ENCODE data around the gene AFF3. TPM values are rescaled to one million over a fixed set of nuclear protein-coding genes. Genes with fewer than 3 reads are reported as not detected.

Gene AFF3
- total RNA-seq, 3 donors from 2014 or later (not counting 1 experiment from before 2014, with no cell fraction given): 4.6 to 9.6 (median 5.6) TPM

GRCh38 chr2:100000915-100001707, 141.3 kb downstream of the AFF3 start:
- Histone ChIP-seq H3K27ac (ENCODE audit: low read length) (no peak overlapping the region), H3K36me3 (ENCODE audit: control insufficient read depth, insufficient read depth, low read length) (no peaks in the 10 kb centered on the region), H3K9me3 (ENCODE audit: control insufficient read depth, insufficient read depth, low read length) (no peaks in the 10 kb centered on the region), H3K4me1 (ENCODE audit: control insufficient read depth, insufficient read depth, low read length) (peaks cover 6% of the 10 kb centered on the region), H3K4me3 (ENCODE audit: low read length) (no peak overlapping the region), H3K27me3 (ENCODE audit: control insufficient read depth, insufficient read depth, low read length) (no peaks in the 10 kb centered on the region)
- 73% methylated on average over 17 of the region's 22 CpGs for WGBS (ENCODE audit: insufficient coverage)
- DNase-seq (peak in 1 of 2 donors; percentile 3), ATAC-seq (peak in 1 of 3 donors; percentile 50)
- intact Hi-C loops (cut with micrococcal nuclease): no loop called here
- no peaks in the 10 kb centered on the region for H3K27me3 Mint-ChIP-seq (ENCODE audit: low read depth in 2 of 2)
- H3K36me3 Mint-ChIP-seq: no peaks in the 10 kb centered on the region
- no peaks in the 10 kb centered on the region for H3K9me3 Mint-ChIP-seq
- H3K4me1 Mint-ChIP-seq: peaks cover 5% of the 10 kb centered on the region in 2 donors
- TF ChIP-seq CTCF (IDR thresholded peaks at IDR 0.05): no peak
- no peak overlapping the region for H3K4me3 Mint-ChIP-seq
- peak overlapping the region in 1 of 2 donors; percentile 50 for H3K27ac Mint-ChIP-seq

- Mint-ChIP-seq H3K4me3 (no peak overlapping the region), H3K36me3 (no peaks in the 10 kb centered on the region), H3K27me3 (ENCODE audit: low read depth in 2 of 2) (peaks cover 0 to 3% of the 10 kb centered on the region in 2 donors), H3K4me1 (peaks cover 5% of the 10 kb centered on the region in 2 donors), H3K27ac (no peak overlapping the region), H3K9me3 (no peaks in the 10 kb centered on the region)
- no peaks in the 10 kb centered on the region for H3K27me3 ChIP-seq (ENCODE audit: control insufficient read depth, insufficient read depth, low read length)
- no peaks in the 10 kb centered on the region for H3K36me3 ChIP-seq (ENCODE audit: control insufficient read depth, insufficient read depth, low read length)
- H3K9me3 ChIP-seq (ENCODE audit: control insufficient read depth, insufficient read depth, low read length): no peaks in the 10 kb centered on the region
- intact Hi-C loops (cut with micrococcal nuclease): no loop called here
- no peak for DNase-seq
- H3K27ac ChIP-seq (ENCODE audit: low read length): no peak overlapping the region
- ATAC-seq: no peak
- 89% methylated on average over 12 of the region's 12 CpGs for WGBS (ENCODE audit: insufficient coverage)
- H3K4me1 ChIP-seq (ENCODE audit: control insufficient read depth, insufficient read depth, low read length): peaks cover 6% of the 10 kb centered on the region
- no peak overlapping the region for H3K4me3 ChIP-seq (ENCODE audit: low read length)
- no peak for TF ChIP-seq CTCF (IDR thresholded peaks at IDR 0.05)
Observed at GRCh38 chr2:99998651-99999320, 143.6 kb downstream of the AFF3 start.

- Mint-ChIP-seq H3K36me3 (no peaks in the 10 kb centered on the region), H3K9me3 (no peaks in the 10 kb centered on the region), H3K4me3 (no peak overlapping the region), H3K27me3 (ENCODE audit: low read depth in 2 of 2) (peaks cover 0 to 5% of the 10 kb centered on the region in 2 donors), H3K4me1 (no peaks in the 10 kb centered on the region), H3K27ac (no peak overlapping the region)
- DNase-seq (no peak), ATAC-seq (no peak)
- Histone ChIP-seq H3K9me3 (ENCODE audit: control insufficient read depth, insufficient read depth, low read length) (no peaks in the 10 kb centered on the region), H3K4me3 (ENCODE audit: low read length) (no peak overlapping the region), H3K27ac (ENCODE audit: low read length) (no peak overlapping the region), H3K36me3 (ENCODE audit: control insufficient read depth, insufficient read depth, low read length) (no peaks in the 10 kb centered on the region), H3K27me3 (ENCODE audit: control insufficient read depth, insufficient read depth, low read length) (no peaks in the 10 kb centered on the region), H3K4me1 (ENCODE audit: control insufficient read depth, insufficient read depth, low read length) (no peaks in the 10 kb centered on the region)
- no peak for TF ChIP-seq CTCF (IDR thresholded peaks at IDR 0.05)
- 89% methylated on average over 3 of the region's 3 CpGs for WGBS (ENCODE audit: insufficient coverage)
- intact Hi-C loops (cut with micrococcal nuclease): no loop called here
Observed at GRCh38 chr2:99989905-99990304, 152.5 kb downstream of the AFF3 start.

Data from natural killer cell (primary cell).